K562 (cell line): ENCODE results near the gene DIP2A. TPM values are rescaled to one million over a fixed set of nuclear protein-coding genes. Genes with fewer than 3 reads are reported as not detected.

Source experiments
- ATAC-seq: fragments of 200-7000 bp; cut with Tn5 transposase; 3 replicates; pipeline ENCODE4 v1.9.1; 2020; ENCODE audit warnings: moderate library complexity
- BruUV-seq: library from RNA; stranded (reverse); fragments of 400-500 nt; replicated peaks from 2 replicates; lab custom pipeline; 2021; lab: Mats Ljungman, UMichigan
- CTCF ChIA-PET: fragments of 300-600 bp; formaldehyde crosslinking; extraction: SDS; loops from one replicate; lab custom pipeline; 2021; ENCODE audit warnings: low intra/inter-chr PET ratio; lab: Yijun Ruan, JAX
- POLR2A ChIA-PET: fragments of 300-600, 350-650 bp; sonication (Branson Sonifier 250); formaldehyde crosslinking; extraction: SDS; loops from one replicate; lab custom pipeline; 2021; ENCODE audit warnings: antibody characterized with exemption, inconsistent platforms; lab: Yijun Ruan, JAX
- DNase-seq, 4 experiments: peaks; one replicate each; pipeline versions ENCODE4 v3.0.0 to v3.0.0-alpha.2; 2011 to 2018; ENCODE audit warnings: low spot score in 3 of 4, mixed read lengths in 3 of 4; ENCODE audit errors: extremely low read depth in 1 of 4
- FAIRE-seq: peaks from 2 replicates; lab custom pipeline; 2011; peaks lifted over from hg19 to GRCh38; lab: Jason Lieb, UNC
- H2AFZ ChIP-seq: 2 replicates; pipeline ENCODE4 v1.6.0; 2011; ENCODE audit warnings: low read depth, low read length, control low read depth, inconsistent platforms
- H3K27ac ChIP-seq: fragments of 200-600 bp; 3 replicates; pipeline ENCODE4 v1.8.0; 2011; ENCODE audit warnings: low read depth, mild to moderate bottlenecking, control low read depth, inconsistent platforms, low read length, moderate library complexity, mixed read lengths; ENCODE audit errors: extremely low read depth
- H3K27me3 ChIP-seq, 2 experiments: fragments of 300-600 bp in 1 of 2; 2 replicates in 1 of 2; 3 replicates in 1 of 2; pipeline versions ENCODE4 v1.6.0 to v1.8.0; 2011; ENCODE audit warnings: inconsistent platforms in 2 of 2, low read length in 2 of 2, mild to moderate bottlenecking in 1 of 2, mixed read lengths in 1 of 2, moderate library complexity in 1 of 2; ENCODE audit not compliant: control insufficient read depth in 2 of 2, insufficient read depth in 2 of 2
- H3K36me3 ChIP-seq: fragments of 300-600 bp; 3 replicates; pipeline ENCODE4 v1.8.0; 2011; ENCODE audit warnings: mild to moderate bottlenecking, low read length, inconsistent platforms; ENCODE audit not compliant: control insufficient read depth, insufficient read depth
- H3K4me1 ChIP-seq, 2 experiments: fragments of 200-600 bp in 1 of 2; replicated peaks in 1 of 2; 2 replicates in 1 of 2; 3 replicates in 1 of 2; pipeline versions ENCODE4 v1.5.1 to v1.8.0; 2011; ENCODE audit warnings: inconsistent platforms in 2 of 2, low read length in 2 of 2, mild to moderate bottlenecking in 1 of 2, mixed read lengths in 1 of 2, moderate library complexity in 1 of 2; ENCODE audit not compliant: control insufficient read depth in 2 of 2, insufficient read depth in 2 of 2
- H3K4me2 ChIP-seq: 2 replicates; pipeline ENCODE4 v1.6.1; 2011; ENCODE audit warnings: low read length, control low read depth, inconsistent platforms, mixed read lengths; ENCODE audit not compliant: insufficient read depth
- H3K4me3 ChIP-seq: fragments of 200-600 bp; sonication (generic), shearing (Covaris generic); 2 replicates; pipeline ENCODE4 v1.5.1; 2016; ENCODE audit warnings: control low read depth, inconsistent platforms
- H3K79me2 ChIP-seq: fragments of 200-600 bp; 3 replicates; pipeline ENCODE4 v1.8.0; 2011; ENCODE audit warnings: low read length, inconsistent platforms; ENCODE audit not compliant: control insufficient read depth, insufficient read depth
- H3K9ac ChIP-seq, 2 experiments: 2 replicates each; pipeline versions ENCODE4 v1.6.0 to v1.6.1; 2011; ENCODE audit warnings: low read depth in 2 of 2, low read length in 2 of 2, control low read depth in 1 of 2, inconsistent platforms in 1 of 2, mild to moderate bottlenecking in 1 of 2, mixed read lengths in 1 of 2; ENCODE audit not compliant: insufficient read depth in 1 of 2
- H3K9me1 ChIP-seq: one replicate; pipeline ENCODE4 v1.6.0; 2011; ENCODE audit warnings: inconsistent platforms, mild to moderate bottlenecking, low read length, moderate library complexity; ENCODE audit not compliant: control insufficient read depth, insufficient read depth
- H3K9me3 ChIP-seq: replicated peaks from 2 replicates; pipeline ENCODE4 v1.5.1; 2011; ENCODE audit warnings: low read depth, low read length, inconsistent platforms; ENCODE audit not compliant: control insufficient read depth, insufficient read depth
- H4K20me1 ChIP-seq: replicated peaks from 2 replicates; pipeline ENCODE4 v1.6.1; 2011; ENCODE audit warnings: low read length, inconsistent platforms, mixed read lengths; ENCODE audit not compliant: control insufficient read depth, insufficient read depth
- BCOR ChIP-seq: fragments of 450-650 bp; IDR thresholded peaks from 2 replicates; pipeline ENCODE4 v1.6.1; 2016
- FOXJ2 ChIP-seq: fragments of 200-800 bp; sonication (Bioruptor generic); IDR thresholded peaks from 2 replicates; pipeline ENCODE4 v1.6.1; 2016; ENCODE audit warnings: missing genetic modification characterization, missing compliant biosample characterization
- HDGF ChIP-seq: fragments of 450-650 bp; IDR thresholded peaks from 2 replicates; pipeline ENCODE4 v1.6.1; 2016
- KDM2B ChIP-seq: fragments of 250-450 bp; sonication (Bioruptor Pico); IDR thresholded peaks from 2 replicates; pipeline ENCODE4 v1.8.0; 2021; ENCODE audit warnings: mild to moderate bottlenecking, moderate library complexity
- NELFE ChIP-seq: IDR thresholded peaks from 2 replicates; pipeline ENCODE4 v1.6.1; 2011; ENCODE audit warnings: mild to moderate bottlenecking; ENCODE audit not compliant: insufficient read depth, insufficient read length
- NEUROD1 ChIP-seq: fragments of 150-350 bp; IDR thresholded peaks from 2 replicates; pipeline ENCODE4 v1.6.1; 2014; ENCODE audit warnings: borderline replicate concordance, low read length, low read depth; ENCODE audit not compliant: partially characterized antibody
- PHF20 ChIP-seq: fragments of 450-650 bp; IDR thresholded peaks from 2 replicates; pipeline ENCODE4 v1.6.1; 2018; ENCODE audit not compliant: partially characterized antibody
- SFPQ ChIP-seq: fragments of 200-400 bp; formaldehyde crosslinking; IDR thresholded peaks from 2 replicates; pipeline ENCODE4 v1.6.1; 2017; ENCODE audit warnings: mild to moderate bottlenecking, low read depth, low read length, moderate library complexity
- SMAD4 ChIP-seq: fragments of 250-450 bp; sonication (Bioruptor Pico); conservative IDR thresholded peaks from 2 replicates; pipeline ENCODE4 v1.8.0; 2021; ENCODE audit warnings: inconsistent platforms, mild to moderate bottlenecking, moderate library complexity
- SP1 ChIP-seq: sonication (generic); formaldehyde crosslinking; IDR thresholded peaks from 2 replicates; pipeline ENCODE4 v1.8.1; 2022; ENCODE audit warnings: mild to moderate bottlenecking, missing genetic modification reagents
- TSHZ1 ChIP-seq: fragments of 250-450 bp; sonication (Bioruptor Pico); IDR thresholded peaks from 2 replicates; pipeline ENCODE4 v1.4.0; 2020; ENCODE audit warnings: mild to moderate bottlenecking, moderate library complexity
- WHSC1 ChIP-seq: IDR thresholded peaks from one replicate; pipeline ENCODE4 v1.6.1; 2012; ENCODE audit warnings: low read length, control low read depth, inconsistent platforms
- ZBTB34 ChIP-seq: fragments of 250-450 bp; sonication (Bioruptor Pico); IDR thresholded peaks from 2 replicates; pipeline ENCODE4 v1.8.0; 2021; ENCODE audit warnings: mild to moderate bottlenecking, moderate library complexity
- WGBS: fragments of 100-300 bp; shearing (Covaris generic); methylation state at CpG from one replicate; pipeline ENCODE4 v1.1.6; 2016; ENCODE audit warnings: low coverage, mixed read lengths; ENCODE audit not compliant: insufficient coverage; ENCODE audit errors: missing lambda C conversion rate; 5-methylcytosine and 5-hydroxymethylcytosine counted together
- in situ Hi-C: fragments of 300-500 bp; cut with MboI; formaldehyde crosslinking; loops from 4 replicates; pipeline ENCODE4 v1.15.0; 2018; ENCODE audit warnings: inconsistent platforms, mixed read lengths
- intact Hi-C: fragments of 100-400 bp; cut with micrococcal nuclease; formaldehyde crosslinking; loops from 2 replicates; pipeline ENCODE4 v1.14.2; 2022
- polyA plus RNA-seq, 8 experiments: library from polyadenylated mRNA; depleted of rRNA in 4 of 8; stranded (reverse) in 5 of 8; unstranded in 3 of 8; fragments of >200 nt; fragmentation: Nextera tagmentation in 2 of 8; fragmentation: Illumina TruSeq in 1 of 8; extraction: Ambion mirVana in 2 of 8; extraction: Trizol in 1 of 8; gene quantifications; 2 replicates each; pipeline versions ENCODE4 v1.2.1 to v1.2.3, GENCODE V29; 2011 to 2014; ENCODE audit warnings: inconsistent platforms in 1 of 8, missing spikeins in 1 of 8
- total RNA-seq, 7 experiments: library from RNA; depleted of rRNA in 6 of 7; stranded (reverse); fragments of >200 nt in 6 of 7; fragmentation: Illumina TruSeq in 2 of 7; extraction: Trizol in 2 of 7; gene quantifications; 2 replicates each; pipeline versions ENCODE4 v1.2.1 to v1.2.3, GENCODE V29; 2011 to 2021; ENCODE audit warnings: low replicate concordance in 1 of 7

Gene DIP2A
- total and polyA plus RNA-seq, 9 of the 15 experiments (the other 6 are each of a cell fraction or from before 2014, with no cell fraction given): 4.3 to 34.5 (median 20.3) TPM

GRCh38 chr21:46544824-46545223, 86.1 kb downstream of the DIP2A start:
- BruUV-seq: no TSS peak
- ATAC-seq: no peak
- no peak for DNase-seq
- CTCF ChIA-PET: no interaction called here
- Histone ChIP-seq H3K27ac (no peak overlapping the region), H3K9ac (no peak overlapping the region), H3K4me2 (no peak overlapping the region), H3K9me3 (no peaks in the 10 kb centered on the region), H3K4me1 (peaks cover 0 to 4% of the 10 kb centered on the region in 2 experiments; a peak in 1 of 5 replicates), H3K27me3 (no peaks in the 10 kb centered on the region), H3K4me3 (no peak overlapping the region), H2AFZ (no peak overlapping the region), H3K9me1 (no peaks in the 10 kb centered on the region), H3K36me3 (peaks cover 75% of the 10 kb centered on the region; the same call in 2 of the 3 replicates), H4K20me1 (no peaks in the 10 kb centered on the region), H3K79me2 (no peaks in the 10 kb centered on the region)
- WGBS: 80% methylated on average over 5 of the region's 5 CpGs
- no peak for TF ChIP-seq NELFE
- no peak for TF ChIP-seq NEUROD1
- TF ChIP-seq SMAD4 (CRISPR knock-in tag): no peak
- TF ChIP-seq BCOR: no peak
- no peak for TF ChIP-seq PHF20
- TF ChIP-seq SP1 (CRISPR knock-in tag): no peak
- no peak for TF ChIP-seq HDGF
- TF ChIP-seq TSHZ1 (CRISPR knock-in tag): no peak
- no peak for TF ChIP-seq FOXJ2 (tag)
- no peak for TF ChIP-seq KDM2B (CRISPR knock-in tag)
- no peak for TF ChIP-seq SFPQ
- TF ChIP-seq WHSC1: no peak
- no peak for TF ChIP-seq ZBTB34
- no peak for FAIRE-seq
- intact Hi-C loops (no loop called here), in situ Hi-C loops (no loop called here)
- POLR2A ChIA-PET: no interaction called here
